GM12864 (cell line): ENCODE data around the gene RNF222.

ENCODE experiments used
- DNase-seq: peaks from one replicate; pipeline ENCODE4 v3.0.0-alpha.2; 2011; ENCODE audit warnings: low read depth
- H3K4me3 ChIP-seq: 2 replicates; pipeline ENCODE4 v1.5.1; 2011; ENCODE audit warnings: mild to moderate bottlenecking, low read depth, low read length, control low read depth
- CTCF ChIP-seq: IDR thresholded peaks from 2 replicates; pipeline ENCODE4 v1.5.1; 2011; ENCODE audit warnings: low read depth, mild to moderate bottlenecking, moderate library complexity, low read length, control low read depth, inconsistent platforms; ENCODE audit errors: missing control alignments

Gene RNF222

GRCh38 chr17:8438441-8438840, 40.8 kb upstream of the RNF222 start:
- H3K4me3 ChIP-seq = no peak overlapping the region
- no peak for TF ChIP-seq CTCF
- DNase-seq = no peak

- H3K4me3 ChIP-seq = peak overlapping the region; percentile 96
- no peak for DNase-seq
- TF ChIP-seq CTCF = no peak
These were observed 39.2 kb upstream of the RNF222 start for GRCh38 chr17:8436844-8437171.

GRCh38 chr17:8436169-8436843, 38.7 kb upstream of the RNF222 start:
- no peak for DNase-seq
- peak overlapping the region; percentile 96 for H3K4me3 ChIP-seq
- no peak for TF ChIP-seq CTCF

GRCh38 chr17:8435245-8436168, 37.9 kb upstream of the RNF222 start, which contains the start of gene NDEL1:
TSS of gene NDEL1 (plus strand) at chr17:8435884. CDS start at chr17:8444272, 8,388 bp downstream.
- TF ChIP-seq CTCF = no peak
- H3K4me3 ChIP-seq = peak within 1 kb of the TSS; percentile 96
- DNase-seq = peak; percentile 85

- H3K4me3 ChIP-seq = no peak overlapping the region
- no peak for DNase-seq
- no peak for TF ChIP-seq CTCF
These were observed 33.3 kb upstream of the RNF222 start for GRCh38 chr17:8430966-8431365.

GRCh38 chr17:8426802-8427201, 29.2 kb upstream of the RNF222 start:
- no peak for TF ChIP-seq CTCF
- no peak overlapping the region for H3K4me3 ChIP-seq
- DNase-seq = no peak
